Activated T-helper 1 cell treated with Interleukin-2 at 50 U/mL for 16 hours (primary cell): Measurements from ENCODE around the gene KNCN.

Experiments
- DNase-seq: peaks from one replicate; pipeline ENCODE4 v3.0.0-alpha.2; 2020; ENCODE audit warnings: low read depth

KNCN gene

DNA sequence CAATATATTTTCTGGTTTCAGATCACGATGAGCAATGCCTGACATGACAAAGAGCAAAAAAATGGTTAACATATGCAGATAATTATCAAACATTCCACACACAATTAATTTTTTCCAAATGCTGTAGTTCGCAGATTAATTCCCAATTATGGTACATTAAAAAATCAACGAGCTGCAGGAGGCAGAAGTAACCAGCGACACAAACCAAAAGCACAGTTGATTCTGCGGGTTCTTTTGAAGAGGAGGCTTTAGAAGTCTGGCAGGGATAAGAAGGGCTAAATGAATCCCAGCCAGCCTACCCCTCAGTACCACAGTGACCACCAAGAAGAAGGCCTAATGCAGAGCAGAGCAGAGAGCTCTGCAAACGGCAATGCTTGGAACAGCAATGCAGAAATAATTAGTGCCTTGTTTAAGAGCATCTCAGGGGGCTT lies 17.0 kb upstream of the KNCN start:
- no peak for DNase-seq

DNA sequence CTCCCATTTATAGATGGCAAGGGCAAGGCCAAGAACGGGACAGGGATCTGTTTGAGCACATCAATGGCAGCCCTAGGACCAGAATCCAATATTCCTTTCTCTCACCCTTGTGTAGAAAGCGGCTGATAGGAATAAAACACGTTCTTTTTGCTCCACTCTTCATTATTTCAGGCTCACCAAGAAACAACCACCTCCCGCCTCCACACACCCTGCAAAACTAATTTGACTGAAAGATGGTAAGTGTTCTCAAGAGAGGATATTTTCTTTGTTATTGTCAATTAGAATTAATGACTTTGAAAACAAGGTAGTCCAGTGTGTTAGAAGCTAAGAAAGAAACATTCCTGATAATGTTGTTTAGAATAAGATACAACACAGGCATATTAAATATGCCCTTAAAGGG lies 11.9 kb upstream of the KNCN start:
- no peak for DNase-seq

DNA sequence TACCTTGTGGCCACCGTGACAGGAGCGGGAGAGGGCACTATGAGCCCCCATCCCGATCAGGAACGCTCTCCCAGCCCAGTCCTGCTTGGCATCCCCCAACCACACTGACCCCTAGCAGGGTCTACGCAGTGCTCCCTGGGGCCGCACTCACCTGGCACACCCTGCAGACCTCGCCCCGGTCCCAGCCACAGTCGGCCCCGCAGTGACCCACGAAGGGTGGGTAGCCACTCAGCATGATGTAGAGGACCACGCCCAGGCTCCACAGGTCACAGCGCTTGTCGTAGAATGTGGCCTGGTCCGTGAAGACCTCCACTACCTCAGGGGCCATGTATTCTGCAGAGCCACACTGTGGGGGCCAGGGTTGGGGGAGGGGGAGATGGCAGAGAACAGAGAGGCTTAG lies 11.1 kb upstream of the KNCN start:
- no peak for DNase-seq

DNA sequence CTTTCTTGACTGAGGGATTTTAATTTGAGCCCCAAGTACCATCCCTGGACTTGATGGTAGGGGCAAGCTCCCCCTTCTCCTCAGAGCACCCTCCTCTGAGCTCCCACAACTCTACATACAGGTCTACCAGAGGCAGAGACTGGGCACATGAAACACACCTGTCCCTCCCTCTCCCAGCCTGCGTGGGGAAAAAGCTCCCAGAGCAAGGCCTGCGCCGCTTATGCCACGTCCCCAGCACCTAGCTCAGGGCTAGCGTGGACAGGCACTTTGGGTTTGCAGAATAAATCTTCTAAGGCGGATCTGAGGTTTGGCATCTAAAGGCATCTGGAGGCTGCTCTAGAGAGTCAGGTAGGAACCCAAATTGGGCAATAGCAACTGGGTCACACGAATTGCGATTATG lies 7.5 kb upstream of the KNCN start:
- DNase-seq = no peak

DNA sequence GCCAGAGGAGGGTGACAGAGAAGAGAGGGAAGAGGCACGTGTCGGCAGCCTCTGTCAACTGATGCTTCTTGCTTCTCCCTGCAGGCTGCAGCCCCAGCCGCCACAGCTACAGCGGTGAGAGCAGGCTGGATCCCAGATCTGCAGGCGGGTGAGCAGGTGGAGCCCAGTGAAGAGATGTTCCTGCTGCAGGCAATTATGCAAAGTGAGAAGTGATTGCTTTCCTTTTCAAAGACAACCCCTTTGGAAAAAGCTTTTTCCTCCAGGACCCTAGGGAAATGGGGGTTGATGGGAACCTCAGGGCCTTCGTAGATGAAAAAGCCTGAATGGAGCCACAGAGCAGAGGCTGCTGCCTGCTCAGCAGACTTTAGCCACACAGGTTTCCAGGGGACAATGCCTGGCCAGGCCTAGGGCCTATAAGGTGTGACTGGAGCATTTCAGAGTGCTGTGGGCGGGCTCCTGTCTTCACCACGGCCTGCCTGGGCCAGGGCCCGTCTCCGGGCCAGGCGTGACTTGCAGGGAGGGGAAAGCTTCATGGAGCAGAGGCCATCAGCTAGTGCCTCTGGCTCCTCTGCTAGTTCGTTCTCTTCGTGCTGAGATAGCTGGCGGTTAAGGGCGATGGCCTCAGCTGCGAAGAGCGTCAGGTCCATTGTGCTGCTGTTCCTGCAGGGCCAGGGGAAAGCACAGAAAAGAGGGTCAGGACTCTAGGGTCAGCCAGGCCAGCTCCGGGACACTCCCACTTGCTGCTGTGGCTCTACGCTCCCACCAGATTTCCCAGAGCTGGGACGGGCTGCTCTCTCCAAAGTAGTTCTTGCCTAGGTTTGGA lies 6.9 kb upstream of the KNCN start:
- DNase-seq = no peak

DNA sequence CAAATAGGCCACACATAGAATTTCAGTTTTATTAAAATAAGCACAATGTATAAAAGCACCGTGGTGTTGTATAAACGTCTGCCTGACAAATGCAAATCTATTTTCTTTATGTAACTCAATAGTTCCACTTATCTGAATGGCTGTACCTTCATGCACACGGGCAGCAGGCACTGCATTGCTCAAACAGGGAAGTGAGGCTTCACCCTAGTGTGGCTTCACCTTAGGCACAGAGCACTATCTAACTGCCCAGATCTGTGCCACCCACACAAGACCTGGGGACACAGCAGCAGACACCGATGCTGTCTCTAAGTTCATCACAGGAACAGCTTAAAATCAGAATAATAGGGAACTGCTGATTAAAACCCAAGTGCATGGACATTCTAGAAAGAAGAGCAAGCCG lies 6.0 kb upstream of the KNCN start:
- no peak for DNase-seq

DNA sequence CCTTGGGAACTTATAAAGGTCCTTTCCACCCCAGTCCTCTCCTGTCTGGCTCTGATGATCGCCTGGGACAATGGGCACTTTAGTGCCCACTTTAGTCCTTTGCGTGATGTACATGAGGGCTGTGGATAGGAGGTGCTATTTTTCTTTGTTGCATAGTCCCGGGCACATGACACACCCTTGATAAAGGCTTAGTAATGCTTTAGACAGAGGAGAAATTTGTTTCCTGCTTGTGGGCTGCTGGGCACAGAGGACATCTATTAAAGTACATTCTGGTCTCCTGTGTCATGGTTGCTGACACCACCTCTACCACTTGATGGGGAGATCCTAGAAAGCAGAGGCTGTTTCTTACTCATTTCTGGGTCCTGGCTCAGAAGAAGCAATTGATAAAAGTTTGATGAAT lies 5.4 kb upstream of the KNCN start:
- DNase-seq = no peak

DNA sequence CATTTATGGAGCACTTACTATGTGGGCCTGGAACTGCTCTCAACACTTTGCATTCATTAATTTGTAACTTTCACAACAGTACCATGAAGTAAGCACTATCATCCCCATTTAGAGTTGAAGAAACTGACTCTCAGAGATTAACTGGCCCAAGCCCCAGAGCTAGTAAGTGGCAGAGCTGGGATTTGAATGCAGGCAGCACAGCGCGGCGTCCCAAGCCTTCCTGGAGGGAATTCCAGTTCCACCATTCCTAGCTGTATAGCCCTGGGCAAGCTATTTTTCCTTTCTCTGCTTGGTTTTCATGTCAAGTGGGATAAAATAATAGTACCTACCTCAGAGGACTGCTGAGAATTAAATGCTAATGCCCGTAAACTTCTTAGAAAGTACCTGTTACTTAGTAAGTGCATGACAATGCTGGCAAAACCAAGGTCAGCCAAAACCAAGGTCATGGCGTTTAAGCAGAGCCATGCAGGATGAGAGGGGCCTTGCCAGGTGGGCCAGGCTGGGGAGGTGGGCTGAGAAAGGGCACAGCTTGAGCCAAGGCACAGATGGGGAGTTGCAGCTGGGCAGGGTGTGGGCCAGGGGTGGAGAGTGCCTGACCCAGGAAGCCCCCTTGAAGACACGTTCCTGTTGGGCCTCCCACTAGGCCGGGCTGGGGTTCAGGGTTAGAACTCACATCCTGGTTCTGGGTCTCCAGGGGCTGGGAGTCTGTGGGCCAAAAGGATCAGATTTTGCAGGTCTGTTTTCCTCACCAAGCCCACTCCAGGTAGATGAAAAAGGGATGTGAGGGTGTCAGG lies 4.6 kb upstream of the KNCN start:
- DNase-seq = no peak

DNA sequence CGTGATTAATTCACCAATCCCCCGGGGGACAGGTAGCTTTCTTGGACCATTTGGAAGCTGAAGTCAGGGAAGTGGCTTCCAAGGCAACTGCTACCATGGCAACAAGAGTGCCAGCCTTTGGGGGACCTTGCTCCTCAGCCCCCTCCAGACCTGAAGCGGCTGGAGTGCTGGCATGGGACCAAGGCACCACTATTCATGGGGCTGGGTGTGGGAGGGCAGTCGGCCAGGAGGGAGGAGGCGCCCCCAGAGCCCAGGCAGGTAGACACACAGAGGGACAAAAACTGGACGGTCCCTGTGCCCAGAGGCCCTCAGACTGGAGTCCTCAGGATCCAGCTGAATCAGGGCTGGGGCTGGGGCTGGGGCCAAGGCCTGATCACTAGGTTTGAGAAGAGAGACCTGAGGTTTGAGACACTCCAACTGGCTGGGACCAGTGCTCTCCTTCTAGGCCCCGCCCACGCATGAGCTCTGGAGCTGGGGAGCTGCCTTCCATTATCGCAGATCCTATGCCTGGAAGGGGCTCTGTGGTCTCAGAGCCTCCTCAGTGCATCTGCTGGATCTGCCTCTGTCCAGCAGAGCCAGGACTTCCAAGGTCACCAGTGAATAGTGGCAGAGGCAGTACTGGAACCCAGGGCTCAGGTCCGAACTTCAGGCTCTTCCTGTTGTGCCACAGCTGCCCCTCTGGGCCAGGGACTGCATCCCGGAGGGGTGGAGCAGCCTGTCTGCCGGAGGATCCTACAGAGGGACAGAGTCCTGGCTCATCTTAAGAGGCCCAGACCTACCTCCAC lies 3.3 kb upstream of the KNCN start:
- DNase-seq = no peak

DNA sequence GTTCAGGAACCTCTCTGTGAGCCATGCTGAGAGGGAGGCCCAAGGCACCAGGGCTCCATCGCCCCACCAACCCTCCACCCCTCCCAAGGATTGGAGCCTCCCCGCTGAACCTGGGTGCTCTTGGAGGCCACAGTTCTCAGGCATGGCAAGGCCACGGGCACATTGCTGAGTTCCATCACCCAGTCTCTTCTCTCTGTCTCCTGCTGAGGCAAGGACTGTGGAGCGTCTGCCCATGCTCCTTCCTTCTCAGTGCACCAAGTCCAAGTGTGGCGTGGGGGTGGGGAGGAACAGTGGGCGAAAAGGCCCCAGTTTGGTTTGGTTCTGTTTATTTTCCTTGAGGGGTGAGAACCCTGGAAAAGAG lies 2.8 kb upstream of the KNCN start:
- DNase-seq = no peak

DNA sequence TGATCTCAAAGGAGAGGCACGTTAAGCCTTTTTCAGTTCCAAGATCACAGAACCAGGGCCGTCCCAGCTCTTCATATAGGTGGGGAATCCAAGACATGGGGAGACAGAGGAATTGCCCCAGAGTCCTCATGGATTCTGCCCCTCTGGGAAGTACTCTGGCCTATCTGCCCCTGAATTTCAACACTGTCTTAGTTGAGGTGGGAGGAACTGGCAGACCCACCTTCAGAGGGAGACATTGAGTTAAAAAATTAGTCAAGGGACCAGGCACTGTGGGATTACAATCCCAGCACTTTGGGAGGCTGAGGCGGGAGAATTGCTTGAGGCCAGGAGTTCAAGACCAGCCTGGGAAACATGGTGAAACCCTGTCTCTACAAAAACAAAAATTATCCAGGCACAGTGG lies 2.1 kb upstream of the KNCN start:
- DNase-seq = no peak

DNA sequence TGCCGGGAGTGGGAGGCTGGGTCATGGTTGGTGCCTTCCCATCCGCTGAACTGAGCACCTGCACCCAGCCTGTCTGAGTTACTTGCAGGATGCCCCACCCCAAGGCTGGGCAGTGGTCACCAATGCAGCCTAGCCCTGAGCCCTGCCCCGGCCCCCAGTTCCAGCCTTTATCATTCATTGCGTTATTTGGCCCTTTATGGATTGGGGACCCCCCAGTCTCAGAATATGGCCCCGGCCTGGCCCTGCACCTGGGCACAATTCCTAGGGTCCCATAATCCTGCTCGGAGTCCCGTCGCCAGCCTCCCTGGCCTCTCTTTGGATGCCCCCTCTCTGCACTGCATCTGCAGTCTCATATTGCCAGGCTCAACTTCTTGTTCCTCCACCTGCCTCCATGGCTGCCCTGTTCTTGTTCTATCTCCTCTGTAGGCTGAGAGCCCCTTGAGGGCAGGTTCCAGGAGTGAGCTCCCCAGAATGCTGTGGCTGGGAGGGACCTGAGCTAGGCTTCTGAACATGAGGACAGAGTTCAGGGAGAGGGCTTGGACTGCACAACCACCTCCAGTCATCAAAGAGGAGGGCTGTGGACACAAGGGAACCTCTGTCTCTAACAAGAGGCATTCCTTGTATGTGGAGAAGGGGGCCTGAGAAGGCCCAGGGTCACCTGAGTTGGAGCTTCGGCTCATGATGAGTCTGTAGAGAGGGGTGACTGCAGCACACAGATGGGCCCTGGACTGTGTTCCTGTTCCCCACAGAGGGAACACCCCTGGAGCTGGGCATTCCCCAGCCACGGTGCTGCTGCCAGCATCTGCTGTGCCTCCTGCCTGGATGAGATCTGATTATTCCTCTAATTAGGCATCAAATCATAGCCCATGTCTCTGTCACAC lies 1.1 kb upstream of the KNCN start:
- DNase-seq = no peak

DNA sequence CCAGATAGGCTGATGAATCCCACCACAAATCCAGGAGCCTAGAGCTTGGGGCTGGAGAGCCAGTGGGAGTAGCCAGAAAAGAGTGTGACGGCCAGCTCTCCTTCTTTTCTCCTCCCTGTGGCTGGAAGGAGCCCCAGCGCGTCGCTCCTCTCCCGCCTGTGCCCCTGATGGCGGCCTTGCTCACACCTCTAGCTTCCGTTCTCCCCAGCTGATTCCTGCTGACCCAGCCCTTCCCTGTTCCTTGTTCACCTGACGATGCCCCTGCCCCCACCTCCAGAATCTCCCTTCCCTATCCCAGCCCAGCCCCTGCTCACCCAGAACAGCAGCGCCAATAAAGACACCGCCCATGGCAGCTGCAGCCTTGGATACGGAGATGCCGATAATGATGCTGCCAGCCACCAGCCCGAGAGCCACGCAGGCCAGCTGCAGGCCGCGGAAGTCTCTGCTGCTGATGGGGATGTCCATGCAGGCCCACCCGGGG lies 656 bp downstream of the KNCN start:
- DNase-seq = no peak

DNA sequence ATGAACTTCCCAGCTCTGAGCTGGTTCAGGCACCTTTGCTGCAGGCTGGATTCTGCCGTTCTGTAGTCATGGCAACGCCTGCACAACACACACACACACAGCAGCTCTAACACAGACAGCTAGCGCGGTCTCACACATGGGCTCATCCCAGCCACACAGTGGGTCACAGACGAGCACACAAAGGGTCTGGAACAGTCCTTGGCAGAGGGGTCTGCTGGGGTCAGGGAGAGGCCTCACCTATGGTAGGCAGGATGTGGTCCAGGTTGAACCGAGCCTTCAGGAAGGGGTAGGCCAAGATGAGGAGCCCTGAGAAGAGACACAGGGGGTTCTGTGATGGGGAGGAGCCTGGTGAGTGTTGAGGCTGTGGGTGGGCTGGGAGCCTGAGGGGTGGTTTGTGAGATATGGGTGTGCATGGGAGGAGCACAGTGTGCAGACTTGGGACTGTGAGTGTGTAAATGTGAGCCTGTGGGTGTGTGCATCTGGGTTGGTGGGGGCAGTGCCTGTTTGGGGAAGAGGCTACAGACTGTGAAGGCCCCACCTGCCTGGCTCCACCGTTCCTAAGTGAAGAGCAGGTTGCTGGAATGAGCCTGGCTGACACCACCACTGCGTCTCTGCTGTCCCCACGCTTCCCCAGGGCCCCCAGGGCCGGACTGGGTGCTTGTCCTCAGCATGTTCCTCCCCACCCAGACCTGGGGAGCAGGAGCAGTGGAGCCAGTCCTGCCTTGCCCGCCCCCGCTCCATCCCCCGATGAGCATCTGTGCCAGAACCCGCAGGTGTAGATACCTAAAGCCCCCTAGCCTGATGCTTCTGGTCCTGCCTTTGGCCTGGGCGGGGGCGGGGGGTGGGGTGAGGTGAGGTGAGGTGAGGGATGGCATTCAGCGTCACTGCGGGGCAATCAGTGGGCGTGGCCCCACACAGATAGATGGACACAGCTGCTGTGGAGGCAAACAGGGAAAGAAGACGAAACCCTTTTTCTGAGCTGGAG lies 1.5 kb downstream of the KNCN start:
- DNase-seq = no peak

DNA sequence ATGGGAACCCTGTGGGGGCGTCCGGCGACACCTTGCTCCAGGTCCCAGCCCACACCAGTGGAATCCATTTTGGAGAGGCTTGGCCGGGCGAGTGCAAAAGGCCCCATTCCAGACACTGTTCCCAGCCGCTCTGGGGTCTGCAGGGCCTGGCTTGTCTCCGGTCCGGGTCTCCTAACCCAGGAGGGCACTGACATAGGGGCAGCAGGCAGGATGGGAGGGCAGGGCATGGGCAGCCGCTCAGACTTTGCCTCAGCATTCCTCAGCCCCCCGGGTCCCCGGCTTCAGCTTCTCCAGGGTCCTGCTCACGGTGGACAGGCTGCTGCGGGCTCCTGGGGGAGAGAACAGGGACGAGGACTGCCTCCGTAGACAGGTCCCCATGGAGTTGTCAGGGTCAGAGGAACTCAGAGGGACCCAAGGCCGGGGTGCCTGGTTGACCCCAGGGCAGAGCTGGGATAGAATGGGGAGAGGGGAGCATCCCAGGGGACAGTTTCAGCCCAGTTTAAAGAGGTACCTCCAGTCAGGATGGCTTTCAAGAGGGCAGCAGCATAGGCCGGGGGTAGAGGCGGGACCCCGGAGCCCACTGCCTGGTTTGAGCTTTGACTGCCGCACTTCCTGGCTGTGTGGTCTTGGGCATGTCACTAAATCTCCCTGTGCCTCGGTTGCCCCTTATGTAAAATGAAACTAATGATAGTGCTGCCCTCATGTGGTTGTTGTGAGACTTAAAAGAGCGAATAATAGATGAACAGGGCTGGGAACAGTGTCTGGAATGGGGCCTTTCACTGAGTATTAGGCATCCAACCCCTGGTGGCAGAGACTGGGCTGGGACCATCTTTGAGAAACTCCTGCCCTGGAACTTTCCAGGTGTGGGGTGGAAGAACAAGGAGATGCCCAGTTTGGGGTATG lies 3.7 kb downstream of the KNCN start:
- no peak for DNase-seq

DNA sequence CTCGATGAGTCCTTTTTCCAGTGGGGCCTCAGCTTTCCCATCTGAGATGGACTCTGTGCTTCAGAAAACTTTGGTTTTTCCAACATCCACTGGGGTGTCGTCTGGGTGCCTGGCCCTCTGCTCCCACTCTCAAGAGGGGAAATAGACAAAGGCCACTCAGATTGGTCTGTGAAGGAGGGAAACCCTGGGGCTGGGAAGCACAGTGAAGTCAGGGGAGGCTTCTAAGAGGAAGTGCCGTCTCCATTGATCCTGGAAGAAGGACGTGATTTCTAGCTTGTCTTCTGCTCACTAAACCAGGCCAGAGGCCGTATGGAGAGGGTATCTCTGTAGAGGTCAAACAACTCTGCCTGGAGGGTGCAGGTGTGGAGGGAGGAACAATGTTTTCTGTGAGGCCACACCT lies 5.2 kb downstream of the KNCN start:
- DNase-seq = no peak

DNA sequence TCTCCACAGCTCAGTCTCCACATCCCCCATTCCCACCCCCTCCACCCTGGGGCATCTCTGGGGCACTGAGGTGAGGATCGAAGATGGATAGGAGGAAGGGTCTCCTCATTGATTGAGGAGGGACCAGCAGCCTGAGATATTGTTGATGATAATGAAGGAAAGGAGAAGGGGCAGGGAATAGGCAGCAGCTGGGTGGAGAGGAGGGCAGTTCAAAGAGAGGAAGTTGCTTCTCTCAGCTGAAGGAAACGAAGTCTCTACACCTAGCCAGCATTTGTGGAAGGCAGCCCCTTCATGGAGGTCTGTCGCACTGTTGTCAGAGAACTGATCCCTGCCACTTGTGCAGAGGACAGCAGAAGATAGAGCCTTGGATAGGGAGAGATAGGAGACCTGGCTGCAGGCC lies 5.7 kb downstream of the KNCN start:
- DNase-seq = no peak

DNA sequence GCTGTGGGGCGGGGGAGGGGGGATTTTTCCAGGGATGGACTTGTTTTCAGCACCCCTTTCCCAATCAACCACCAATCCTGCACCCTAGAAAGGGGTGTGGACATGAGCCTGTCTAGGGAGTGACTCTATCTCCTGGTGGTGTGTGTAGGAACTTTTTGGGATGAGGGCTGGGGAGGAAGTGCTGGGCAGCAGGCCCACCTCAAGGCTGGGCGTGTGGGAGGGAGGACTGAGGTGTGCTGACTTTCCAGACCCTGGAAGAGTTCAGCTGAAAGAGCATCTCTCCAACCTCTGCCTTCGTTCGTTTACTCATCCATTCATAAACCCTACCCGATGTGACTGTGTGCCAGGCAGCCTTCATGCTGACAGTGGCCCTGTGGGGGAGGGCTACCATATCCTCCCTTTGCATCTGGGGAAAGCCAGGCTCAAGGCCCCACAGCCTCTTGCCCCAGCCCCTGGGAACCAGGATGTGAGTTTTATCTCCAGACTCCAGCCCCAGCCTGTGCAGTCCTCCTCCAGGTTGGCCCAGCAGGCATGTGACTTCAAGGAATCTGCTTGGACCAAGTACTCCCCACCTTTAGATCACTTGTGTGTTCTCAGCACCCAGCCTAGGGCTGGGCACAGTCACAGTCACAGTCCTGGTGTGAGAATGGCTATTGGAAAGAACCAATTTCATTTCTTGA lies 6.7 kb downstream of the KNCN start:
- no peak for DNase-seq
